MV-4-11 (cell line): ENCODE results near the gene ABHD17B.

ENCODE experiments used
- DNase-seq: peaks from one replicate; lab custom pipeline; 2025; lab: John Stamatoyannopoulos, UW

The ABHD17B gene

GRCh38 chr9:71819115-71819739 is 91.8 kb downstream of the ABHD17B start:
- DNase-seq: no peak

- DNase-seq: no peak
Observed at GRCh38 chr9:71816916-71817451, 94.0 kb downstream of the ABHD17B start.
